ENCODE data around the gene LILRB5. TPM values are rescaled to one million over a fixed set of nuclear protein-coding genes. Genes with fewer than 3 reads are reported as not detected.
"Not testable (repeated sequence)": the region's sequence is repeated elsewhere in the genome, so short reads cannot be mapped to it uniquely, and the experiment has no call there.

The LILRB5 gene
- polyA plus RNA-seq (ENCODE audit: insufficient read length in 4 of 4), result 1 to 10 TPM; 2.1 to 2.8 (median 2.3) TPM

DNA sequence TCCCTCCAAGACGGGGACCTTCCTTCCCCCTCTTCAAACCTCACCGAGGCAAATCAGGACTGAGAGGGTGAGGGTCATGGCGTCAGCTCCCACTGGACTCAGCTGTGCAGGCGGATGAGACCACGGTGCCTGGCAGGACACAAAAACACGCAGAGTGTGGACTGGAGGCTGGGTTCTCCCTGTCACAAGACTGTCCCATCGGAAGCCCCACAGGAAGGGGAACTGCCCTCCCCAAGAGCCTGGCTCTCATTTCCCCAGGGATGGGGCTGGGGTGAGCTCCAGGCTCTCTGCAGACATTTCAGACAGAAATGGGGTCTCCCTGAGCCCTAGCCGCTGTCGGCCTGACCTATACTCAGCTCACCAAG lies at the start of gene LILRB5:
Gene LILRB5 (minus strand): TSS at position 158 of the 365 bp plus-strand sequence. CDS start 80 bp downstream, at position 78.
- no peak for DNase-seq (ENCODE audit: low read depth in 4 of 4, low spot score in 2 of 4)

DNA sequence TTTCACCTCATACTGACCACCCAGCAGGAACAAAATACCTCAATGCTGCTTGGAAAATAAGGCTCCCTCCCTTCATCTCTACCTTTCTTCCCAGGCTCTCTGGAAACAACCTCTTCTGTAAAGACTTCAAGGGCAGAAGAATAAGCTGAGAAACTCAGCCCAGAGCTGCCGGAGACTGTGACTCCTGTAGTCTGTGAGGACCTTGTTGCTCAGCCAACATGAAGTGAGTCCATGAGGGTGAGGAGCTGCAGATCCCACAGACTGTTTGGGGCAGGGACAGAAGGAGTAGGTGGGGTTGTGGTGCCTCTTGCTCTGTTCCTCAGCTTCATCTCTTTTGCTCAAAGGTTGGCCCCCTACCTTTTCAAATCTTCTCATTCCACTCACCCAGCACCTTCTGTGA lies 48.1 kb upstream of the LILRB5 start:
- no peak for DNase-seq (ENCODE audit: low read depth in 4 of 4, low spot score in 2 of 4)

DNA sequence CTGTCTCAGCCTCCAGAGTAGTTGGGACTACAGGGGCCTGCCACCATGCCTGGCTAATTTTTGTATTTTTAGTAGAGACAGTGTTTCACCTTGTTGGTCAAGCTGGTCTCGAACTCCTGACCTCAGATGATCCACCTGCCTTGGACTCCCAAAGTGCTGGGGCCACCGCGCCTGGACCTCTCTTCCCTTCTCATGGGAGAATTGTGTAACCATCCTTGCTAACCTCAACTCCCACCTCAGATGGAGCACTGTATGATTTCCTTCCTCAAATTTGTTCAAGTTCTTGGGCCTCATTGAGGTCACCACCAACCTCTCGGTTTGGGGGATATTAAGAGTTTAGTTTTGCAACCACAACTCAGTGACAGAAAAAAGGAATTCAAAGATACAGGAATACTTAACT lies 45.2 kb upstream of the LILRB5 start:
- DNase-seq (ENCODE audit: low read depth in 4 of 4, low spot score in 2 of 4), result no peak

DNA sequence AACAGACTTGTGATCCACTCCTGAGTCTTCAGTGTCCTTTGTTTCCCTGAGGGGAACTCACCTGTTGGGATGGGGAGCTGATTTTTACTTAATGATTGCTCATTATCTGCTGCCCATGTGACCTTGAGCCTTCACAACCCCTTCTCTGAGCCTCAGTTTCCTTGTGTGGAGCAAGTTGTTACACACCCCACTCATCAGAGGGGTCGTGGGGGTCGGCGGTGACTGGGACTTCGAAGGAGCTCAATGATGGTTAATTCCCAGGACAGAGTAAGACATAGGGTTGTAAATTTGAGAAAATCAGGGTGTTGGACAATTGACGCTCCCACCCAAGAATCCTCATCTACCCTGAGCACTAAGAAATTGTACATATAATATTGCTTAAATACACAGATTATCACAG lies 42.4 kb upstream of the LILRB5 start:
- no peak for DNase-seq (ENCODE audit: low read depth in 4 of 4, low spot score in 2 of 4)

DNA sequence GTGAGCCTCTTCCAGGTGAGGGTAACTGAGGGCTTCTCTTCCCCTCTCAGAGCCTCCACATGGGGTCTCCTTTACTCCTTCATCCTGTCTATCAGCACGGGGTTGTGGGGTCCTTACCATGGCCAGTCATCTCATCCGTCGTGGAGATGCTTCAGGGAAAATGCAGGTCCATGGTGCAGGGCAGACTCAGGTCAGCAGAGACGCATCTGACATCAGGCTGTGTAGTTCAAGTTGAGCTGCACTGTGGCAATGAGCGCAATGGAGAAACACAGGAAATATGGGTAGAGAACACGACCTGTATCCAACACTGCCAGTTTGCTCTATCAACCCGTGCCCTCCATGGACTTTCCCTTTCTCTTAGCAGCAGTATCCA lies 42.0 kb upstream of the LILRB5 start:
- no peak for DNase-seq (ENCODE audit: low read depth in 4 of 4, low spot score in 2 of 4)

DNA sequence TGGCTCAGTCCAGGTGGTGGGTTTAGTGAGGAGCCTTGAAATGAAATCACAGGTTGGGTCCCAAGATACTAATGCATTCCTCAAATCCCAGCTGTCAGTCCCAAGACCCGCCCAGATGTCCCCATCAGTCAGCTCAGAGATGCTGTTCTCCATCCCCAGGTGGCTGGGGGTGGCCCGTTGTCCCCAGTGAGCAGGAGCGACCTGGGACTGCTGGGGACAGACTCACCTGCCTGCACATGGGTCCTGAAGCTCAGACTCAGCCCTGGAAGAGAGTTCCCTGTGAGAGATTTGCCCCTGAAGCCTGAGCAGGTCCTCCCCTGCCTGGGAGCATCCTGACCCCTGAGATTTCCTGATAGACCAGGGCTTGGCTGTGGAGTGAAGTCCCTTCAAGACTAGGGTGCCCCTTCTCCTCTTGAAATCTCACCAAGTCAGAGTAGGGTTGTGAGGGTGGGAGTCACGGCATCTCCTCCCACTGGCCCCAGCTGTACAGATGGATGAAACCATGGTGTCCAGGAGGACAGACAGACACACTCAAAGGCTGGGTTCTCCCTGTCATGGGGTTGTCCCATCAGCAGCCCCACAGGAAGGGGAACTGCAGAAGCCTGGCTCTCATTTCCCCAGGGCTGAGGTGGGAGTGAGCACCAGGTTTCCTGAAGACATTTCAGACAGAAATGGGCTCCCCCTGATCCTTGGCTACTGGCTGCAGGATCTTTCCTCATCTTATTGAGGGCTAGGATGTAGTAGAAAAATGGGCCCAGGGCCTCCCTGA lies 41.5 kb upstream of the LILRB5 start:
- no peak for DNase-seq (ENCODE audit: low read depth in 4 of 4, low spot score in 2 of 4)

DNA sequence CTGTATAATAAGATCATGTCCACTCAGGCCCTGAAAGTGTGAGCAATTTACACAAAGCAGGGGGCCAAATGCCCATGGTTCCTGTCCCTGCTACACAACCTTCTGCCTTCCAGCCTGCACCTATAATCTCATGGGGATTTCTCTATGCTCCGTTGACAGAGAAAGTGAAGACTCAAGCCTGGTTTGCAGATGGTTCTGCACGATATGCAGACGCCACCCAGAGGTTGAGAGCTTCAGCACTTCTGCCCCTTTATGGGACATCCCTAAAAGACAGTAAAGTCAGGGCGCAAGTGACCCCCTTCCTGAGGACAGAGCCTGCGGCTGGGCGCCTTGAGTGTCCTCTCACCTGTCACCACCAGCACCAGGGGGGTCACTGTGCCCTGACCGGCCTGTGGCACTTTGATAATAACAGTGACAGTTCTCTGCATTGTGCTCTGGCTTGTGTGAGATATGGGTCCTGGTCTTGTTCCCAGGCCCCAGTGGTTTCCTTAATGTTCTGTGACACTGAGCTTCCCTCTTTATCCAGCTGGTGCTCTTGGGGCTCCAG lies 40.8 kb upstream of the LILRB5 start:
- DNase-seq (ENCODE audit: low read depth in 4 of 4, low spot score in 2 of 4), result no peak

DNA sequence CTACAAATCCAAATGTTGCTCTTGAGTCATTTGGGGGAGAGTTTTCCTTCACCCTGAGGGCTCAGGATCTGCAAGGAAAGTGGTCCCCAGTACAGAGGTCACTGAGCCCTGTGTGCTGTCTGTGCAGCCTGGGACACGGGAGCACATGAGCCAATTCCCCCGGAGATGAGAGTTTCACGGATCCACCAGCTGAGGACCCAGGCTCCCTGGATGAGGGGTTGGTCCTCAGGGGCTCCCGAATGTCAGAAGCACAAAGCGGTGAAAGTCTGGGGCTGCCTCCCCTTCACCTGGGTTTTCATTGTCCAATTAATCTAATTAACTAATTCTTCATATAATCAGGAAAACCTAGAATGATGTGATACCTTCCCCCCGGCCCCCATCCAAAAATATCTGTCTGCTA lies 37.5 kb upstream of the LILRB5 start:
- DNase-seq (ENCODE audit: low read depth in 4 of 4, low spot score in 2 of 4), result no peak

DNA sequence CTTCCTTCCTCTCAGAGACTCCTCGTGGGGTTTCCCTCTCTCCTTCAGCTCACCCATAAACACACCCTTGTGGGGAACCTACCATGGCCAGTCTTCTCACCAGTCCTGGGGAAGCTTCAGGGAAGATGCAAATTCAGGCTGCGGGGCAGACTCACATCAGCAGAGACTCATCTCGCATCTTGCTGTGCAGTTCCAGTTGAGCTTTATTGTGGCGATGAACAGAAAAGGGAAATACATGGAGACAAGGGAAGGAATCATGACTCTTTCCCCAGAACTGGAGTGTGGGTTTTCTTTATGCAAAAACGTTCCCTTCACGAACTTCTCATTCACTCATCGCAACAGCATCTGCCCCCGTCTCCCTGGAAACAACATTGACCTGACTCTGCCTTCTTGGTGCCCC lies 32.1 kb upstream of the LILRB5 start:
- not testable (repeated sequence) for DNase-seq (ENCODE audit: low read depth in 4 of 4, low spot score in 2 of 4)

DNA sequence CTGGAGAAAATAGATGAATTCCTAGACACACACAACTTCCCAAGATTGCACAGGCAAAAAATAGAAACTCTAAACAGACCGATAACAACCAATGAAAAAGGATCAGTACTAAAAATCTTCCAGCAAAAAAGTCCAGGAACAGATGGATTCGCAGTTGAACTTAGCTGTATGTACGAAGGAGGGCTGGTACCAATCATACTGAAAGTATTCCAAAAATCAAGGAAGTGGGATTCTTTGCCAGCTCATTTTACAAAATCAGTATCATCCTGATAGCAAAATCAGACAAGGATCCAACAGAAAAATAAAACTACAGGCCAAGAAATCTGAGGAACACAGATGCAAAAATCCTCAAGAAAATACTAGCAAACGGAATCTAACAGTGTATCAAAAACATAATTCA lies 30.4 kb upstream of the LILRB5 start:
- no peak for DNase-seq (ENCODE audit: low read depth in 4 of 4, low spot score in 2 of 4)

DNA sequence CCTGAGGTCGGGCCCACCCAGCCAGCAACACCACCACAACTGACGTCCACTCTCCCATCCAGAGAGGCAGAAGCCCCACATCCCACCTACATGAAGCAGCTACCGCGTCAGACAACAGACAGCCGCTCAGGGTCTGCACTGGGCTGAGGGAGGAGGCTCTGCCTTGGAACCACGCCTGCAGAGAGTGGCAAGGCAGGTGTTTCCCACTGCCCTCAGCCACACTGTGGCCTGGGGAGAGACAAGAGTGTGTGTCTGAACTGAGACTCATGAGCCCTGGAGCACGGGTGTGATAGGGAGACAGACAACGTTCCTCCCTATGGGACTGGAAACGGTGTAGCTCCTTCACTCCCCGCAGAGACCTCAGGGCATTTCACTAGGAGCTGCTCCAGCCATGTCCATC lies 29.2 kb upstream of the LILRB5 start:
- DNase-seq (ENCODE audit: low read depth in 4 of 4, low spot score in 2 of 4), result not testable (repeated sequence)

DNA sequence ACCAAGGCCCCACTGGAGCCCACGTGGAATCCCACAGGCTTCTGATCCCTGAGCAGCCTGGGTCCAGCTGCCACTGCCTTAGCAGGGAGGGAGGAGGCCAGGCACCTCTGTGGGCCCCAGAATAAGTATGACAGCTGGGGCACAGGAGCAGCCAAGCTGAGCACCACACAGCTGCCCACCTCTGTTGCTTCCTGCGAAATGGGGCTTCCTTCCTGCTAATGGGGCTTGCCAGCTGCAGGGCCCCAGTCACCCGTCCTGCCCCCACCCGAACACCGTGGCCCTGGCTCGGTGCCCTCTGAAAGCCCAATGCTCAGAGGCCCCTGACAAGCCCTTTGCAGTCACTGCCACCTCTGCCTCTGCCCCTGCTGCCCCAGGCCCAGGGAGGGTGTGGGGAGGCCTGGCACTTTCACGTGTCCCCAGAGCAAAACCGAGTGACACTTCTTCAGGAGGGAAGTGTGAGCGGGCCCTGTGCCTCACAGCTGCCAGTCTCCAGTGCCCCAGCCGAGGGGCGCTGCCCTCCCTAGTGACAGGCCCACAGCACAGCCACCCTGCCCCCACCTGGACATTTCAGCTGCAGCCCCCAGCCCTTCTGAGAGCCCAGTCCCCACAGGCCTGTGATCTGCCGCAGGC lies 28.5 kb upstream of the LILRB5 start:
- not testable (repeated sequence) for DNase-seq (ENCODE audit: low read depth in 4 of 4, low spot score in 2 of 4)

DNA sequence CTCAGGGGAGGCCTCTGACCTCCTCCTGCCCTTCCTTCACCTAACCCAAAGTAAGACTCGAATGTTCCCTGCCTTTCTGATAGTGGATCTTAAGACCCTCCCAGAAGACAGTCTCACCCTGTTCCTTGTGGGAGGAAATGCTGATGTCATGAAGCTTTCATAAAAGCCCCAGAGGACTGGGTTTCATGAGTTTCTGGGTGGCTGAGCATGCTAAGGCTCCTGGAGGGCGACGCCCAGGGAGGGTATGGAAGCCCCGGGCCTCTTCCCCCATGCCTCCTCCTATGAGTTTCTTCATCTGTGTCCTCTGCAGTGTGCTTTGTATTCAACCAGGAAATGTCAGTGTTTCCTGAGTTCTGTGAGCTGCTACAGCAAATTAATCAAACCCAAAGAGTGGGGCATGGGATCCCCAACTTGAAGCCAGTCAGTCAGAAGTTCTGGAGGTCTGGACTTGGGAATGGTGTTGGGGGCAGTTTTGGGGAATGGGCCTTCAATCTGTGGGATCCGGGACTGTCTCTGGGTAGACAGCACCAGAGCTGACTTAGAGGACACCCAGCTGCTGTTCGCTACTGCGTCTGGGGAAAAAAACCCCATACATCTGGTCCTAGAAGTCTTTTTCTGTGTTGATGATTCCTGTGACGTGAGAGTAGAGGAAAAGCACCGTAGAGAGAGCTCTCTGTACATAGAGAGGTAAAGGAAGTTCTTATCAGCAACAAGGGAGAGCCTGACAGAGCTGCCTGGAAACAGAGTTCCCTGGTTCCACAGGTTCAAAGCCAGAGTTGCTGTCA lies 25.8 kb upstream of the LILRB5 start:
- no peak for DNase-seq (ENCODE audit: low read depth in 4 of 4, low spot score in 2 of 4)

DNA sequence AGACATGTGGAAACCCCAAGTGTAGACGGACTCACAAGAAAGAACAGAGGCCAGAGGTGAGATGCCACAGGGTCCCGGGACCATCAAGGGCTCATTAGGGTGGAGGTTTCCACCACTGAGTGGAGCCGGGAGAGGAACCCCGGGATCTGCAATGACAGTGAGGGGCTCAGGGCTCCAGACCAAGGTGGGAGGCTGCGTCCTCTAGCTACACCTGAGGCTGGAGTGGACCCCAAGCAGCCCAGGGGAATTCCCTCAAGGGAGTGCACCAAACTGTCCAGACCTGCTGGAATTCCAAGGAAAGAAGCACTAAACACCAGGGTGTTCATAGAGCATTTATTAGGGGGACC lies 24.6 kb upstream of the LILRB5 start:
- DNase-seq (ENCODE audit: low read depth in 4 of 4, low spot score in 2 of 4), result not testable (repeated sequence)

DNA sequence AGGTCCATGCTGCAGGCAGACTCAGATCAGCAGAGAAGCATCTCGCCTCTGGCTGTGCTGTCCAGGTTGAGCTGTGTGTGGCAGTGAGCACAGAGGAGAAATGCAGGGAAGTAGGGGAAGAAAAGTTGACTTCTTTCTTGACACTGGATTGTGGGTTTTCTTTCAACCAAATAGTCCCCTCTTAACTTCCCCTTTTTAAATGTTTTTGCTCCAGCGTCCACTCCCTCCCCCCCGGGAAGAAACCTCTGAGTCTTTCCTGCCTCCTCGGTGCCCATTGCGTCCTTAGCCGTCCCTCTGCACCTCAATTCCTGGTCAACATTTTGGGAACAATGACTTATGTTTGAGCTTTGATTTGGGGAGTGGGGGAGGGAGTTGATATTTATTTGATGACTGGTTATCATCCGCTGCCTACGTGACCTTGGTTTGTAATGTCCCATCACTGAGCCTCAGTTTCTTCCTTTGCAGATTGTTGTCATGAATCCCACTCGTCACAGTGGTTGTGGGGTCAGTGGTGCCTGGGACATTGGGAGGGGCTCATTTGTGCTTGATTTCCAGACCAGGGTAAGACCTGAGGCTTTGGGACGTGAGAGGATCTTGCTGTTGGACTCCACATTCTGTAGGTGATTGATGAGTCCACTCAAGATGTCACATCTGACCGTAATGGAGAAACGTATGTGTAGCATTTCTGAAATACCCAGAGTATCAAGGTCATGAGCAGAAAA lies 24.1 kb upstream of the LILRB5 start, which contains the start of gene LILRB2:
Gene LILRB2 (minus strand): TSS at position 104 of the 722 bp plus-strand sequence. CDS start 614 bp downstream, outside the sequence.
- no peak for DNase-seq (ENCODE audit: low read depth in 4 of 4, low spot score in 2 of 4)

DNA sequence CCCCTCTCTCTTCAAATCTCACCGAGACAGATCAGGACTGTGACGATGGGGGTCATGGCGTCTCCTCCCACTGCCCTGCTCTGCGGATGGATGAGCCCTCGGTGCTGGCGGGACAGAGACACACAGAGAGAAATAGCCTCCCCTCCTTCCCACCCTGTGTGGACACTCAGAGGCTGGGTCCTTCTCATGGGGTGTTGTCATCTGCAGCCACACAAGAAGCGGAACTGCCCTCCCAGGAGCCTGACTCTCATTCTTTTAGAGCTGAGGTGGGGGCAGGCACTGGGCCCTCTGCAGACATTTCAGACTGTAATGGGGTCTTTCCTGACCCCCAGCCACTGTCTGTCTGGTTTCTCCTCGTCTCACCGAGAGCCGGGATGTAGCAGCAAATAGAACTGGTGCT lies 23.4 kb upstream of the LILRB5 start:
- DNase-seq (ENCODE audit: low read depth in 4 of 4, low spot score in 2 of 4), result not testable (repeated sequence)

DNA sequence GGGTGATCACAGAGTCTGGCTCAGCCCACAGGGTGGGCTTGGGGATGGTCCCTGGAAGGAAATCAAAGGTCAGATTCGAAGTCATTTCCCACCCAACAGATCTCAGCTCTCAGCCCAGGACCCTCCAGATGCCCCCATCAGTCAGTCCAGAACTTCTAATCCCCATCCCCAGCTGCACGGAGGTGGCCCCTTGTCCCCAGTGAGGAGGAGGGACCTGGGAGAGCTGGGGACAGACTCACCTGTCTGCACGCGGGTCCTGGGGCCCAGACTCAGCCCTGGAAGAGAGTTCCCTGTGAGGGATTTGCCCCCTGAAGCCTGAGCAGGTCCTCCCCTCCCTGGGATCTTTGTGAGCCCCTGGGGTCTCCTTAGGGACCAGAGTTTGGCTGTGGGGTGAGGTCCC lies 23.0 kb upstream of the LILRB5 start:
- not testable (repeated sequence) for DNase-seq (ENCODE audit: low read depth in 4 of 4, low spot score in 2 of 4)

DNA sequence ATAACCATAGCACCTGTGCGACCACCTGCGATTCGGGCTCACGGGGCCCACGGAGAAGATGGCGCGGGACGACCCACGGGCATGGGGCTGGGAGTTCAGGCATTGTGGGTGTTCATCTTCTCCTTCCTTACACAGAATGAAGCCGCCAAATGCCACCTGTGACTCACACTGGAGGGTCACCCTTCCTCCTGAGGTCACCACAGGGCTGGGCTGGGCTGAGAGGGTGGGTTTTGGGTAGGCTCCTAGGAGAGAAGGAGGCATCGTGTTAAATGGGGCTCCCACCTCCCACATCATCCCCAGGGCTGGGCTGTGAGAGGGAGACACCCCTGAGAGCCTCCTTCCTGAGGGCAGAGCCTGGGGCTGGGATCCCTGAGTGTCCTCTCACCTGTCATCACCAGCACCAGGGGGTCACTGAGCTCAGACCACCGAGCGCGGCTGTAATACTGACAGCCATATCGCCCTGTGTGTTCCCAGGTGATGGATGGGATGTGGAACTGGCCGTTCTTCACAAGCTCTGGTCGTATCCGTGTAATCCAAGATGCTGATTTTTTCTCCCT lies 22.4 kb upstream of the LILRB5 start:
- no peak for DNase-seq (ENCODE audit: low read depth in 4 of 4, low spot score in 2 of 4)

DNA sequence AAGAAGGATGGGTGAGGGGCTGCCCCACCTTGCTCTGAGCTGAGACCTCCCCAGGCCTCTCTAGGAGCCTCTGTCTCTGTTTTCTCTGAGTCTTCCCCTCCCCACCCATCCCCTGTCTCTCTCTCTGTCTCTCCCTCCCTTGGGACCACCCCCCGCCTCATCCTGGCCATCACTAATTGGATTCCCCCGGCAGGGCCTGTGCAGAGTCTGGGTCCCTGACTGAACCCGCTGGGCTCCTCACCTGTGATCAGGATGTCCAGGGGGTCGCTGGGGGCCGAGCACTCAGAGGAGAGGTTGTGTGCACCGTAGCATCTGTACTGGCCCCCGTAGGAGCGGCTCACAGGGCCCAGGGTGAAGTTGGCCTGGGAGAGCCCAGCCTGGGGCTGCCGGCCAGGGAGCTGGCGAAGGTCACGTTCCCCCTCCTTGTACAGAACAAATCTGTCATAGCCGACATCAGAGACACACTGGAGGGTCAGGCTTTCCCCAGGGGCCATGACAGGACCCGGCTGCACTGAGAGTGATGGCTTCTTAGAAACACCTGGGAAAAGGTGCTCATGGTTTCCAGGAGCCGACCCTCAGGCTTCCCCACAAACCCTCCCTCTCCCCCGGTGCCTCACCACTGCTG lies 21.6 kb upstream of the LILRB5 start:
- not testable (repeated sequence) for DNase-seq (ENCODE audit: low read depth in 4 of 4, low spot score in 2 of 4)

DNA sequence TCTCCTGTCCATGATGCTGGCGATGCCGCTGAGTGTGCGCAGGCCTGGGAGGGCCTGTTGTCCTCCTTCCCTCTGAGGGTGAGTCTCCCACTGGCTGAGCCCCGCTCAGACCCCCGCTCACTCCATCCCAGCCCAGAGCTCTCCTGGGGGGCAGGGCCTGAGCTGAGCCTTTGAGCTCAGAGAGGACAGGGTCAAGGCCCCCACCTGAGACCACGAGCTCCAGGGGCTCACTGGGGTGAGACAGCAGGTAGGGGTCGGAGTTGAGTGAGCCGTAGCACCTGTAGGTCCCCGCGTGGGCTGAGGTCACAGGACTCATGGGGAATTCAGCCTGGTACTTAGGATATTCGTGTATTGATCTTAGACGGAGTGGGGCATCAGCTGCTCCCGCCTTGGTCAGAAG lies 21.0 kb upstream of the LILRB5 start:
- not testable (repeated sequence) for DNase-seq (ENCODE audit: low read depth in 4 of 4, low spot score in 2 of 4)

All from left renal cortex interstitium (tissue), 4 donors.